IMR-90 (cell line): ENCODE measurements around the gene ZNF398. TPM values are rescaled to one million over a fixed set of nuclear protein-coding genes. Genes with fewer than 3 reads are reported as not detected.

Source experiments
- ATAC-seq: fragments of 200-7000 bp; cut with Tn5 transposase; 2 replicates; pipeline ENCODE4 v1.9.1; 2020; ENCODE audit warnings: low read depth, mild to moderate bottlenecking, moderate library complexity
- BruUV-seq: library from RNA; stranded (reverse); fragments of 400-500 nt; replicated peaks from 2 replicates; lab custom pipeline; 2021; lab: Mats Ljungman, UMichigan
- CTCF ChIA-PET: fragments of 300-600 bp; formaldehyde crosslinking; extraction: SDS; loops from one replicate; lab custom pipeline; 2021; ENCODE audit warnings: antibody characterized with exemption; lab: Yijun Ruan, JAX
- POLR2A ChIA-PET: fragments of 300-600 bp; sonication (Branson Sonifier 250); formaldehyde crosslinking; loops from one replicate; lab custom pipeline; 2022; ENCODE audit warnings: antibody characterized with exemption; ENCODE audit not compliant: unreplicated experiment; lab: Charles Lee
- DNase-seq: peaks from one replicate; pipeline ENCODE4 v3.0.0; 2013
- H2AFZ ChIP-seq: replicated peaks from 2 replicates; pipeline ENCODE3; 2013; ENCODE audit warnings: low read length, mild to moderate bottlenecking; ENCODE audit not compliant: poor library complexity
- H2AK5ac ChIP-seq: 2 replicates; pipeline ENCODE4 v1.6.1; 2013; ENCODE audit warnings: low read depth, low read length, inconsistent platforms
- H2AK9ac ChIP-seq: replicated peaks from 2 replicates; pipeline ENCODE3; 2013; ENCODE audit warnings: mild to moderate bottlenecking, low read depth, low read length, moderate library complexity; ENCODE audit not compliant: poor library complexity
- H2BK120ac ChIP-seq: 2 replicates; pipeline ENCODE4 v1.6.1; 2013; ENCODE audit warnings: low read depth, low read length, inconsistent platforms
- H2BK15ac ChIP-seq: 3 replicates; pipeline ENCODE4 v1.6.1; 2013; ENCODE audit warnings: low read depth, low read length, inconsistent platforms
- H2BK20ac ChIP-seq: 2 replicates; pipeline ENCODE4 v1.6.1; 2013; ENCODE audit warnings: low read depth, mild to moderate bottlenecking, inconsistent platforms, low read length, moderate library complexity
- H2BK5ac ChIP-seq: 2 replicates; pipeline ENCODE4 v1.6.1; 2013; ENCODE audit warnings: mild to moderate bottlenecking, low read depth, low read length, inconsistent platforms; ENCODE audit not compliant: poor library complexity, severe bottlenecking
- H3K14ac ChIP-seq: replicated peaks from 2 replicates; pipeline ENCODE4 v1.6.1; 2013; ENCODE audit warnings: low read depth, low read length, inconsistent platforms
- H3K18ac ChIP-seq: 2 replicates; pipeline ENCODE4 v1.6.1; 2013; ENCODE audit warnings: low read depth, low read length, control low read depth
- H3K23ac ChIP-seq: 2 replicates; pipeline ENCODE4 v1.6.1; 2013; ENCODE audit warnings: low read depth, low read length, inconsistent platforms
- H3K27ac ChIP-seq: 2 replicates; pipeline ENCODE4 v1.5.1; 2013; ENCODE audit warnings: mild to moderate bottlenecking, control low read depth, low read length; ENCODE audit not compliant: insufficient read depth
- H3K27me3 ChIP-seq: 2 replicates; pipeline ENCODE4 v1.6.1; 2013; ENCODE audit warnings: low read length; ENCODE audit not compliant: control insufficient read depth, insufficient read depth
- H3K36me3 ChIP-seq: 2 replicates; pipeline ENCODE4 v1.6.1; 2013; ENCODE audit warnings: low read length, mixed read lengths; ENCODE audit not compliant: control insufficient read depth, insufficient read depth
- H3K4ac ChIP-seq: 2 replicates; pipeline ENCODE4 v1.6.1; 2013; ENCODE audit warnings: low read depth, low read length, inconsistent platforms
- H3K4me1 ChIP-seq: 2 replicates; pipeline ENCODE4 v1.6.1; 2013; ENCODE audit warnings: low read length, mixed read lengths; ENCODE audit not compliant: control insufficient read depth, insufficient read depth
- H3K4me2 ChIP-seq: 2 replicates; pipeline ENCODE4 v1.6.1; 2013; ENCODE audit warnings: low read depth, mild to moderate bottlenecking, control low read depth, low read length, moderate library complexity
- H3K4me3 ChIP-seq: 2 replicates; pipeline ENCODE4 v1.5.1; 2013; ENCODE audit warnings: low read depth, mild to moderate bottlenecking, control low read depth, low read length, moderate library complexity; ENCODE audit not compliant: insufficient read depth
- H3K56ac ChIP-seq: 2 replicates; pipeline ENCODE4 v1.6.1; 2013; ENCODE audit warnings: low read length, inconsistent platforms; ENCODE audit not compliant: insufficient read depth; ENCODE audit errors: extremely low read depth
- H3K79me1 ChIP-seq, 2 experiments: 2 replicates each; pipeline ENCODE4 v1.6.1; 2013; ENCODE audit warnings: low read length in 2 of 2, inconsistent platforms in 1 of 2, low read depth in 1 of 2
- H3K9ac ChIP-seq: 2 replicates; pipeline ENCODE4 v1.6.1; 2013; ENCODE audit warnings: low read depth, low read length, control low read depth
- H3K9me1 ChIP-seq: 2 replicates; pipeline ENCODE4 v1.6.1; 2013; ENCODE audit warnings: low read length, inconsistent platforms; ENCODE audit not compliant: insufficient read depth
- H3K9me3 ChIP-seq: 2 replicates; pipeline ENCODE4 v1.6.1; 2013; ENCODE audit warnings: low read length; ENCODE audit not compliant: control insufficient read depth, insufficient read depth
- H4K20me1 ChIP-seq: 2 replicates; pipeline ENCODE4 v1.6.1; 2013; ENCODE audit warnings: low read length, inconsistent platforms; ENCODE audit not compliant: insufficient read depth
- H4K5ac ChIP-seq: 2 replicates; pipeline ENCODE4 v1.6.1; 2013; ENCODE audit warnings: mild to moderate bottlenecking, low read depth, low read length, control low read depth
- H4K8ac ChIP-seq, 2 experiments: 2 replicates each; pipeline ENCODE4 v1.6.1; 2013; ENCODE audit warnings: low read depth in 2 of 2, low read length in 2 of 2, control low read depth in 1 of 2, inconsistent platforms in 1 of 2
- H4K91ac ChIP-seq: 2 replicates; pipeline ENCODE4 v1.6.1; 2013; ENCODE audit warnings: low read depth, low read length, inconsistent platforms; ENCODE audit not compliant: insufficient read depth
- BHLHE40 ChIP-seq: fragments of 150-350 bp; IDR thresholded peaks from 2 replicates; pipeline ENCODE4 v1.6.1; 2016; ENCODE audit warnings: mild to moderate bottlenecking, low read depth, low read length
- CEBPB ChIP-seq: IDR thresholded peaks from 2 replicates; pipeline ENCODE4 v1.6.1; 2012; ENCODE audit warnings: low read depth, low read length, improper control_type of control experiment
- ELK1 ChIP-seq: fragments of 150-350 bp; IDR thresholded peaks from 2 replicates; pipeline ENCODE4 v1.6.1; 2016; ENCODE audit warnings: low read depth, mild to moderate bottlenecking, low read length, moderate library complexity, borderline replicate concordance
- FOS ChIP-seq: fragments of 150-350 bp; IDR thresholded peaks from 2 replicates; pipeline ENCODE4 v1.6.1; 2016; ENCODE audit warnings: low read depth, low read length
- MAFK ChIP-seq: IDR thresholded peaks from 2 replicates; pipeline ENCODE4 v1.6.1; 2012; ENCODE audit warnings: low read depth, low read length, improper control_type of control experiment
- MAZ ChIP-seq: IDR thresholded peaks from 2 replicates; pipeline ENCODE4 v1.6.1; 2012; ENCODE audit warnings: low read depth, mild to moderate bottlenecking, low read length, improper control_type of control experiment, moderate library complexity, borderline replicate concordance
- MXI1 ChIP-seq: IDR thresholded peaks from 2 replicates; pipeline ENCODE4 v1.6.1; 2012; ENCODE audit warnings: low read depth, mild to moderate bottlenecking, low read length, moderate library complexity, borderline replicate concordance
- POLR2A ChIP-seq: IDR thresholded peaks from 2 replicates; pipeline ENCODE4 v1.6.1; 2012; ENCODE audit warnings: mild to moderate bottlenecking, low read depth, low read length
- RAD21 ChIP-seq: IDR thresholded peaks from 2 replicates; pipeline ENCODE4 v1.6.1; 2012; ENCODE audit warnings: low read length, improper control_type of control experiment
- RFX5 ChIP-seq: IDR thresholded peaks from 2 replicates; pipeline ENCODE4 v1.8.0; 2012; ENCODE audit warnings: low read depth, mild to moderate bottlenecking, low read length, moderate library complexity
- SMC3 ChIP-seq: fragments of 150-350 bp; IDR thresholded peaks from 2 replicates; pipeline ENCODE4 v1.6.1; 2016; ENCODE audit warnings: low read depth, mild to moderate bottlenecking, antibody characterized with exemption, low read length, moderate library complexity
- USF2 ChIP-seq: fragments of 150-350 bp; IDR thresholded peaks from 2 replicates; pipeline ENCODE4 v1.6.1; 2017; ENCODE audit warnings: mild to moderate bottlenecking, antibody characterized with exemption, low read length, low read depth
- WGBS, 2 experiments: methylation state at CpG; one replicate each; pipeline versions ENCODE4 v1.1.5 to v1.1.7; 2013; ENCODE audit warnings: missing lambda C conversion rate in 2 of 2; ENCODE audit not compliant: insufficient read length in 1 of 2; ENCODE audit errors: extremely low coverage in 2 of 2; 5-methylcytosine and 5-hydroxymethylcytosine counted together
- dilution Hi-C: fragments of 300-500 bp; cut with HindIII; formaldehyde crosslinking; loops from one replicate; pipeline ENCODE4 v1.14.3; 2018; ENCODE audit warnings: low sequenced_read_pairs; ENCODE audit not compliant: unreplicated experiment
- in situ Hi-C: fragments of 300-500 bp; cut with MboI; formaldehyde crosslinking; loops from 3 replicates; pipeline ENCODE4 v1.14.3; 2019; ENCODE audit warnings: low sequenced_read_pairs, inconsistent platforms, mixed read lengths
- intact Hi-C: fragments of 100-400 bp; cut with micrococcal nuclease; formaldehyde crosslinking; loops from 2 replicates; pipeline ENCODE4 v1.10.0; 2022
- polyA plus RNA-seq, 3 experiments: library from polyadenylated mRNA; depleted of rRNA; stranded (reverse); fragments of >200 nt; gene quantifications; 2 replicates each; pipeline ENCODE4 v1.2.3, GENCODE V29; 2012; ENCODE audit warnings: low replicate concordance in 1 of 3
- total RNA-seq: library from RNA; depleted of rRNA; stranded (reverse); fragments of >200 nt; gene quantifications from 2 replicates; pipeline ENCODE4 v1.2.3, GENCODE V29; 2012

The ZNF398 gene
- total and polyA plus RNA-seq, 2 of the 4 experiments (the other 2 are of a cell fraction), result 5.7 to 7.9 TPM

DNA sequence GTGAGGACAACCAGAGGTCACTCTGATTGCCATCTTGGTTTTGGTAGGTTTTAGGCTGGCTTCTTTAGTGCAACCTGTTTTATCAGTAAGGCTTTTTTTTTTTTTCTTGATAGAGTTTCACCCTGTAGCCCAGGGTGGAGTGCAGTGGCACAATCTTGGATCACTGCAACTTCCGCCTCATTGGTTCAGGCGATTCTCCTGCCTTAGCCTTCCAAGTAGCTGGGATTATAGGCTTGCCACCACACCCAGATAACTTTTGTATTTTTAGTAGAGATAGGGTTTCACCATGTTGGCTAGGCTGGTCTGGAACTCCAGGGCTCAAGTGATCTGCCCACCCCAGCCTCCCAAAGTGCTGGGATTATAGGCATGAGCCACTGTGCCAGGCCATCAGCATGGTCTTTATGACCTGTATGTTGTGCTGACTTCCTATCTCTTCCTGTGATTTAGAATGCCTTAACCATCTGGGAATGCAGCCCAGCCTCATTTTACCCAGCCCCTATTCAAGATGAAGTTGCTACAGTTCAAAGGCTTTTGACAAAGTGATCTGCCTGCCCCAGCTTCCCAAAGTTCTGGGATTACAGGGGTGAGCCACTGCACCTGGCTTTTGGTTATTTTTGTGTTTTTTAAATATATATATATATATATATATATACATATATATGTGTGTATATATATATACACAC lies 14.1 kb upstream of the ZNF398 start:
- Histone ChIP-seq H3K27ac (no peak overlapping the region), H4K5ac (no peak overlapping the region), H3K79me1 (peaks cover 9 to 15% of the 10 kb centered on the region in 2 experiments), H4K8ac (no peak overlapping the region), H4K20me1 (no peaks in the 10 kb centered on the region), H3K14ac (no peak overlapping the region), H3K23ac (no peak overlapping the region), H3K36me3 (peaks cover 10% of the 10 kb centered on the region), H3K27me3 (no peaks in the 10 kb centered on the region), H3K9ac (no peak overlapping the region), H3K18ac (no peak overlapping the region), H2AK9ac (no peak overlapping the region), H2BK15ac (no peak overlapping the region), H4K91ac (no peak overlapping the region), H3K56ac (no peak overlapping the region), H2BK5ac (no peak overlapping the region), H2BK20ac (no peak overlapping the region), H3K4ac (no peak overlapping the region), H3K4me2 (no peak overlapping the region), H3K9me1 (no peaks in the 10 kb centered on the region; the same call in 1 of the 2 replicates), H2BK120ac (no peak overlapping the region), H2AFZ (no peak overlapping the region), H2AK5ac (no peak overlapping the region), H3K4me3 (no peak overlapping the region), H3K4me1 (peaks cover under 1% of the 10 kb centered on the region), H3K9me3 (peaks cover 4% of the 10 kb centered on the region)
- ChIA-PET CTCF (interaction anchor here (0.8 kb wide), 1 partner anchor 370 kb away, joined by 5 read pairs; no protein-coding TSS in a partner anchor), POLR2A (interaction anchor here (0.7 kb wide), 1 partner anchor 19 kb away, joined by 3 read pairs; no protein-coding TSS in a partner anchor)
- intact Hi-C loops, result no loop called here
- ATAC-seq, result no peak
- no TSS peak for BruUV-seq
- dilution Hi-C loops, result no loop called here
- DNase-seq, result no peak
- in situ Hi-C loops, result no loop called here
- no CpG with 5 or more reads among the region's 2 CpGs for WGBS, 2 experiments
- TF ChIP-seq BHLHE40, result no peak
- TF ChIP-seq RAD21, result no peak
- no peak for TF ChIP-seq FOS
- no peak for TF ChIP-seq MAFK
- TF ChIP-seq ELK1, result no peak
- no peak for TF ChIP-seq MXI1
- no peak for TF ChIP-seq RFX5
- TF ChIP-seq USF2, result no peak
- no peak for TF ChIP-seq SMC3
- TF ChIP-seq POLR2A, result no peak
- TF ChIP-seq CEBPB, result no peak
- no peak for TF ChIP-seq MAZ
